Measurements from ENCODE around the gene GRIN2A. TPM values are rescaled to one million over a fixed set of nuclear protein-coding genes. Genes with fewer than 3 reads are reported as not detected.

Gene GRIN2A
- total and polyA plus RNA-seq, 2 of the 13 experiments (the other 11 are each of a cell fraction or from before 2014, with no cell fraction given) = not detected

DNA sequence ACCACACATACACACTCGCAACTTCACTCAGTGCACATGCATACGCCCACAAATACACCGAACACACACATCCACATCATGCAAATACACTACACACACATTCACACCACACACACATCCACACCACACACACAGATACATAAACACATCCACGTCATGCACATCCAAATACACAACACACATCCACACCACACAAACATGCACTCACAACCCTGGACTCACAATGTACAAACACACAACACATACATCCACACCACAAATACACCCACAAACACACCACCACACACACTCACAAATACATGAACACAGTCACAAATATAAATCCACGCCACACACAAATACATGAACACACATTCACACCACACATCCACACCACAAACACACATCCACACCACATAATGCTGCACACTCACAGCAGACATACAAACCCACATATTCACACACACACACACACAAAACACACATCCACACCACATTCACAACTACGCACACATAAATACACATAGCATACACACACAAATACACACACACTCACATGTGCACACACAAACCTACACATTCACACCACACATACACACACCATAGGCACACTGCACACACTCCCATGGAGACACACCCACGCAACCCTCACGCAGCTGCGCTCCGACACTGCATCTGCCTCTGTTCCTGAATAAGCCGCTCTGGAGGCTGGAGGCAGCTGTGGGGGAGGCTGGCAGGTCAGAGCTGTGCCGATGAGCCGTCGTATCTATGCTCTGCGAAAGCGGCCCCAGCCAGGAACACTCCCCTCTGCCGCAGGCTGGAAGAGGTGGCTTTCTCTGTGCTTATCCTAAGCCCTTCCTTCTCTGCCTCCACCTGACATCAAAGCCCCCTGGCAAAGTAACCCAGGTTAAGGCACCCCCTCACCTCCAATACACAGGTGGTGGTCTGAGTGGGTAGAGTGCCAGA is 141.8 kb downstream of the GRIN2A start (continued):
- TF ChIP-seq, protein P1, sequence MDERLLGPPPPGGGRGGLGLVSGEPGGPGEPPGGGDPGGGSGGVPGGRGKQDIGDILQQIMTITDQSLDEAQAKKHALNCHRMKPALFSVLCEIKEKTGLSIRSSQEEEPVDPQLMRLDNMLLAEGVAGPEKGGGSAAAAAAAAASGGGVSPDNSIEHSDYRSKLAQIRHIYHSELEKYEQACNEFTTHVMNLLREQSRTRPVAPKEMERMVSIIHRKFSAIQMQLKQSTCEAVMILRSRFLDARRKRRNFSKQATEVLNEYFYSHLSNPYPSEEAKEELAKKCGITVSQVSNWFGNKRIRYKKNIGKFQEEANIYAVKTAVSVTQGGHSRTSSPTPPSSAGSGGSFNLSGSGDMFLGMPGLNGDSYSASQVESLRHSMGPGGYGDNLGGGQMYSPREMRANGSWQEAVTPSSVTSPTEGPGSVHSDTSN (CRISPR knock-in tag; IDR thresholded peaks at IDR 0.05) = no peak
- TF ChIP-seq ZSCAN9 (CRISPR knock-in tag; IDR thresholded peaks at IDR 0.05; ENCODE audit: borderline replicate concordance) (no peak), RBFOX2 (IDR thresholded peaks at IDR 0.05; ENCODE audit: low read depth, low read length) (no peak), ZNF225 (CRISPR knock-in tag; IDR thresholded peaks at IDR 0.05) (0 out of 2 replicates have a peak, but pooled peaks have one; percentile 45), HOXA9 (CRISPR knock-in tag; IDR thresholded peaks at IDR 0.05; ENCODE audit: borderline replicate concordance) (peak; percentile 47; the same call in 1 of the 2 replicates), NBN (conservative IDR thresholded peaks at IDR 0.05) (peak; percentile 87; the same call in 1 of the 2 replicates), KLF9 (CRISPR knock-in tag; IDR thresholded peaks at IDR 0.05; ENCODE audit: low read depth) (no peak), EZH2 (conservative IDR thresholded peaks at IDR 0.05; ENCODE audit: low read depth, low read length) (no peak), FOXA1 (IDR thresholded peaks at IDR 0.05) (peak; percentile 25; the same call in 1 of the 2 replicates), FOXA1 (CRISPR knock-in tag; IDR thresholded peaks at IDR 0.05) (no peak), SRSF4 (IDR thresholded peaks at IDR 0.05; ENCODE audit: low read depth, low read length, poor library complexity, severe bottlenecking) (no peak), JUNB (CRISPR knock-in tag; IDR thresholded peaks at IDR 0.05; ENCODE audit: borderline replicate concordance) (0 out of 2 replicates have a peak, but pooled peaks have one; percentile 7), NONO (IDR thresholded peaks at IDR 0.05) (no peak), NONO (CRISPR knock-in tag; conservative IDR thresholded peaks at IDR 0.05) (no peak), ZEB1 (IDR thresholded peaks at IDR 0.05; ENCODE audit: insufficient replicate concordance, low read depth) (no peak), ZNF30 (CRISPR knock-in tag; IDR thresholded peaks at IDR 0.05) (no peak), ADNP (CRISPR knock-in tag; IDR thresholded peaks at IDR 0.05) (0 out of 2 replicates have a peak, but pooled peaks have one; percentile 3), ZNF562 (CRISPR knock-in tag; IDR thresholded peaks at IDR 0.05; ENCODE audit: borderline replicate concordance) (no peak)
- TF ChIP-seq, protein P2, sequence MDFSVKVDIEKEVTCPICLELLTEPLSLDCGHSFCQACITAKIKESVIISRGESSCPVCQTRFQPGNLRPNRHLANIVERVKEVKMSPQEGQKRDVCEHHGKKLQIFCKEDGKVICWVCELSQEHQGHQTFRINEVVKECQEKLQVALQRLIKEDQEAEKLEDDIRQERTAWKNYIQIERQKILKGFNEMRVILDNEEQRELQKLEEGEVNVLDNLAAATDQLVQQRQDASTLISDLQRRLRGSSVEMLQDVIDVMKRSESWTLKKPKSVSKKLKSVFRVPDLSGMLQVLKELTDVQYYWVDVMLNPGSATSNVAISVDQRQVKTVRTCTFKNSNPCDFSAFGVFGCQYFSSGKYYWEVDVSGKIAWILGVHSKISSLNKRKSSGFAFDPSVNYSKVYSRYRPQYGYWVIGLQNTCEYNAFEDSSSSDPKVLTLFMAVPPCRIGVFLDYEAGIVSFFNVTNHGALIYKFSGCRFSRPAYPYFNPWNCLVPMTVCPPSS (IDR thresholded peaks at IDR 0.05) = 0 out of 2 replicates have a peak, but pooled peaks have one; percentile 62
- TF ChIP-seq, protein P3, sequence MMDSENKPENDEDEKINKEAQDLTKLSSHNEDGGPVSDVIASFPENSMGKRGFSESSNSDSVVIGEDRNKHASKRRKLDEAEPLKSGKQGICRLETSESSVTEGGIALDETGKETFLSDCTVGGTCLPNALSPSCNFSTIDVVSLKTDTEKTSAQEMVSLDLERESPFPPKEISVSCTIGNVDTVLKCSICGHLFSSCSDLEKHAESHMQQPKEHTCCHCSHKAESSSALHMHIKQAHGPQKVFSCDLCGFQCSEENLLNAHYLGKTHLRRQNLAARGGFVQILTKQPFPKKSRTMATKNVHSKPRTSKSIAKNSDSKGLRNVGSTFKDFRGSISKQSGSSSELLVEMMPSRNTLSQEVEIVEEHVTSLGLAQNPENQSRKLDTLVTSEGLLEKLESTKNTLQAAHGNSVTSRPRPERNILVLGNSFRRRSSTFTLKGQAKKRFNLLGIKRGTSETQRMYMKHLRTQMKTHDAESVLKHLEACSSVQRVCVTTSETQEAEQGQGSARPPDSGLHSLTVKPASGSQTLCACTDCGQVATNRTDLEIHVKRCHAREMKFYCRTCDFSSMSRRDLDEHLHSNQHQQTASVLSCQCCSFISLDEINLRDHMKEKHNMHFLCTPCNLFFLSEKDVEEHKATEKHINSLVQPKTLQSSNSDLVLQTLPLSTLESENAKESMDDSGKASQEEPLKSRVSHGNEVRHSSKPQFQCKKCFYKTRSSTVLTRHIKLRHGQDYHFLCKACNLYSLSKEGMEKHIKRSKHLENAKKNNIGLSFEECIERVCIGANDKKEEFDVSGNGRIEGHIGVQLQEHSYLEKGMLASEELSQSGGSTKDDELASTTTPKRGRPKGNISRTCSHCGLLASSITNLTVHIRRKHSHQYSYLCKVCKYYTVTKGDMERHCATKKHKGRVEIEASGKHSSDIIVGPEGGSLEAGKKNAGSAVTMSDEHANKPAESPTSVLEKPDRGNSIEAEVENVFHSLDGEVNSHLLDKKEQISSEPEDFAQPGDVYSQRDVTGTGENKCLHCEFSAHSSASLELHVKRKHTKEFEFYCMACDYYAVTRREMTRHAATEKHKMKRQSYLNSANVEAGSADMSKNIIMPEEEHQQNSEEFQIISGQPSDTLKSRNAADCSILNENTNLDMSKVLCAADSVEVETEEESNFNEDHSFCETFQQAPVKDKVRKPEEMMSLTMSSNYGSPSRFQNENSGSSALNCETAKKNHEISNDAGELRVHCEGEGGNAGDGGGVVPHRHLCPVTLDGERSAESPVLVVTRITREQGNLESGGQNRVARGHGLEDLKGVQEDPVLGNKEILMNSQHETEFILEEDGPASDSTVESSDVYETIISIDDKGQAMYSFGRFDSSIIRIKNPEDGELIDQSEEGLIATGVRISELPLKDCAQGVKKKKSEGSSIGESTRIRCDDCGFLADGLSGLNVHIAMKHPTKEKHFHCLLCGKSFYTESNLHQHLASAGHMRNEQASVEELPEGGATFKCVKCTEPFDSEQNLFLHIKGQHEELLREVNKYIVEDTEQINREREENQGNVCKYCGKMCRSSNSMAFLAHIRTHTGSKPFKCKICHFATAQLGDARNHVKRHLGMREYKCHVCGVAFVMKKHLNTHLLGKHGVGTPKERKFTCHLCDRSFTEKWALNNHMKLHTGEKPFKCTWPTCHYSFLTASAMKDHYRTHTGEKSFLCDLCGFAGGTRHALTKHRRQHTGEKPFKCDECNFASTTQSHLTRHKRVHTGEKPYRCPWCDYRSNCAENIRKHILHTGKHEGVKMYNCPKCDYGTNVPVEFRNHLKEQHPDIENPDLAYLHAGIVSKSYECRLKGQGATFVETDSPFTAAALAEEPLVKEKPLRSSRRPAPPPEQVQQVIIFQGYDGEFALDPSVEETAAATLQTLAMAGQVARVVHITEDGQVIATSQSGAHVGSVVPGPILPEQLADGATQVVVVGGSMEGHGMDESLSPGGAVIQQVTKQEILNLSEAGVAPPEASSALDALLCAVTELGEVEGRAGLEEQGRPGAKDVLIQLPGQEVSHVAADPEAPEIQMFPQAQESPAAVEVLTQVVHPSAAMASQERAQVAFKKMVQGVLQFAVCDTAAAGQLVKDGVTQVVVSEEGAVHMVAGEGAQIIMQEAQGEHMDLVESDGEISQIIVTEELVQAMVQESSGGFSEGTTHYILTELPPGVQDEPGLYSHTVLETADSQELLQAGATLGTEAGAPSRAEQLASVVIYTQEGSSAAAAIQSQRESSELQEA (CRISPR knock-in tag; IDR thresholded peaks at IDR 0.05; ENCODE audit: not compliant biosample characterization) = no peak

All from HepG2 (cell line).